Peyer's patch (tissue), 4 donors: ENCODE results near the gene SLC22A23. TPM values are rescaled to one million over a fixed set of nuclear protein-coding genes. Genes with fewer than 3 reads are reported as not detected.

Experiments used
- DNase-seq, 3 donors: peaks; one replicate each; pipeline ENCODE4 v3.0.0-alpha.2; 2017 to 2019
- H3K27ac ChIP-seq, 4 donors: fragments of 200-600 bp; sonication (generic); one replicate each; pipeline ENCODE4 v1.5.1; 2016 to 2019
- H3K27me3 ChIP-seq, 2 donors: fragments of 200-600 bp; sonication (generic); one replicate each; pipeline ENCODE4 v1.5.1; 2019
- H3K36me3 ChIP-seq, 3 donors: fragments of 200-600 bp; sonication (generic); one replicate each; pipeline ENCODE4 v1.5.1; 2016 to 2019
- H3K4me1 ChIP-seq, 4 donors: fragments of 200-600 bp; sonication (generic); one replicate each; pipeline ENCODE4 v1.5.1; 2016 to 2019
- H3K4me3 ChIP-seq, 4 donors: fragments of 200-600 bp; sonication (generic); 1 replicate in 3 of 4; 2 replicates in 1 of 4; pipeline ENCODE4 v1.5.1; 2016 to 2019; ENCODE audit warnings: mild to moderate bottlenecking in 1 of 4
- H3K9me3 ChIP-seq, 4 donors: fragments of 200-600 bp; sonication (generic); one replicate each; pipeline ENCODE4 v1.5.1; 2016 to 2019; ENCODE audit warnings: mild to moderate bottlenecking in 1 of 4
- POLR2A ChIP-seq, 2 donors: fragments of 450-650 bp; IDR thresholded peaks; one replicate each; pipeline ENCODE4 v1.5.1; 2017; ENCODE audit warnings: antibody characterized with exemption in 2 of 2, mild to moderate bottlenecking in 2 of 2, moderate library complexity in 2 of 2
- total RNA-seq, 4 donors: library from RNA; depleted of rRNA; stranded (reverse); fragments of >200 nt; gene quantifications; one replicate each; pipeline ENCODE4 v1.1.0, GENCODE V29; 2016
- TF ChIP-seq, protein P1 (sequence below), 6 experiments: fragments of 450-650 bp in 4 of 6; fragments of 200-600 bp in 2 of 6; sonication (generic) in 1 of 6; IDR thresholded peaks; one replicate each; pipeline ENCODE4 v1.5.1; 2017 to 2019; ENCODE audit warnings: antibody characterized with exemption in 6 of 6, mild to moderate bottlenecking in 3 of 6, moderate library complexity in 1 of 6

Gene SLC22A23
- total RNA-seq, 4 donors from 2014 or later = 22.3 to 145 (median 91.6) TPM

DNA sequence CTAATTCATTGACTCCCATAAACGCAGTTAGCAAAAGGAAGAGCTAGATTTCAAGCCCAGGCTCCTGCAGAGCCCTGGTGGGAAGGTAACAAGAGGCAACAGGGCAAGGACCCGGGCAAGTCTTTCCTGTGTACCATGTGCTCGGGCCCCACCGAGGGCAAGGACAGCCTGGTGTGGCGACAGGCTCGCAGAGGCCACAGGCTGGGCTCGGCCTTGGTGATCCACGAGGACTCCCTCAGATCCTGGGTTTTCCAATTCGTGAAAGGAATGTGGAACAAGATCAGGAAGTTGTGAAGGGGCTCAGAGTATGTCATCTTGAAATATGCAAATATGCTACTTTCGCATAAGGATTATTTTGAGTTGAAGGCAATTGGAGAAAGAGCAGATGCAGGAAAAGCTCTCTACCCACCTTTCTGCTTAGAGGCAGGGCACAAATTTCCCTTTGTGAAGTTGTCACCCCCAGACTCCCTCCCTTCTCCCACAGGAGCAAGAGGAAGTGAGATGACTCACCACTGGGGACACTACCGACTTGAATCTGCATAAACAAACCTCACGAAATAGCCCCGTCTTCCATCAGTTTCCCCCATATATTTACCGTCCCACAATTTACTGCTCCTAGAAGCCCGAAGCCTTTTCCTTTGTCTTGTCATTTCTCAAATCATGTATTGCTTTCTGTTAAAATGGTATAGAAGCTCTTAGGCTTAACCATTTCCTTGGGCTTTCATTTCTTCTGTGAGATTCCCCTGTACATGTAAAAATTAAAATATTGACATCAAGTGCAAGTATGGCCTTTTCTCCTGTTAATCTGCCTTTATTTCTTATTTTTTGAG is 119.1 kb downstream of the SLC22A23 start:
- no peak overlapping the region for H3K27ac ChIP-seq
- no peak overlapping the region for H3K4me3 ChIP-seq
- no peaks in the 10 kb centered on the region for H3K36me3 ChIP-seq
- no peak for DNase-seq
- H3K9me3 ChIP-seq = no peaks in the 10 kb centered on the region
- H3K4me1 ChIP-seq = peaks cover 0 to 21% (median 0%) of the 10 kb centered on the region in 4 donors
- H3K27me3 ChIP-seq = no peaks in the 10 kb centered on the region
- no peak for TF ChIP-seq POLR2A (IDR thresholded peaks at IDR 0.05)
- TF ChIP-seq, protein P1, sequence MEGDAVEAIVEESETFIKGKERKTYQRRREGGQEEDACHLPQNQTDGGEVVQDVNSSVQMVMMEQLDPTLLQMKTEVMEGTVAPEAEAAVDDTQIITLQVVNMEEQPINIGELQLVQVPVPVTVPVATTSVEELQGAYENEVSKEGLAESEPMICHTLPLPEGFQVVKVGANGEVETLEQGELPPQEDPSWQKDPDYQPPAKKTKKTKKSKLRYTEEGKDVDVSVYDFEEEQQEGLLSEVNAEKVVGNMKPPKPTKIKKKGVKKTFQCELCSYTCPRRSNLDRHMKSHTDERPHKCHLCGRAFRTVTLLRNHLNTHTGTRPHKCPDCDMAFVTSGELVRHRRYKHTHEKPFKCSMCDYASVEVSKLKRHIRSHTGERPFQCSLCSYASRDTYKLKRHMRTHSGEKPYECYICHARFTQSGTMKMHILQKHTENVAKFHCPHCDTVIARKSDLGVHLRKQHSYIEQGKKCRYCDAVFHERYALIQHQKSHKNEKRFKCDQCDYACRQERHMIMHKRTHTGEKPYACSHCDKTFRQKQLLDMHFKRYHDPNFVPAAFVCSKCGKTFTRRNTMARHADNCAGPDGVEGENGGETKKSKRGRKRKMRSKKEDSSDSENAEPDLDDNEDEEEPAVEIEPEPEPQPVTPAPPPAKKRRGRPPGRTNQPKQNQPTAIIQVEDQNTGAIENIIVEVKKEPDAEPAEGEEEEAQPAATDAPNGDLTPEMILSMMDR (IDR thresholded peaks at IDR 0.05) = peak in 2 of 6 experiments; percentile 11 to 12

DNA sequence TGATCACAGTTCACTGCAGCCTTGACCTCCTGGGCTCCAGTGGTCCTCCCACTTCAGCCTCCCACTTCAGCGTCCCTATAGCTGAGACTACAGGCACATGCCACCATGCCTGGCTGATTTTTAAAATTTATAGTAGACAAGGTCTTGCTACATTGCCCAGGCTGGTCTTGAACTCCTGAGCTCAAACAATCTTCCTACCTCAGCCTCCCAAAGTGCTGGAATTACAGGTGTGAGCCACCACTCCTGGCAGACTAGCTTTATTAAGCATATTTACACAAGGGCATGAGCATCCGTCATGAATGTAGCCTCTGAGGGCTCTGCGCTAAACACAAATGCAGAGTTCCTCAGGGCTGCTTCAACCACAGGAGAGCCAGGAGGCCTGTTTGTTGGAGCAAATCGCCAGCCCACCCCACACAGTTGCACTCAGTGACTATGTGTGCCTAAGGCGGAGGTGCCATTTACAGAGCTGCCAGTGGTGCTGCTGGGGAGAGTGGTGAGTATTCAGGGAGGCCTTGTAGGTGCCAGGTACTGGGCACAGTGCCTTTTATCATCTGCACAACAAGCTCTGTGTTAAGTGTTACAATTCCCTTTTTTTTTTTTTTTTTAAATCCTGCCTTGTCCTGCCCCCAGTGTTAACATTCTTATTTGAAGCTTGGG is 119.9 kb downstream of the SLC22A23 start:
- H3K4me1 ChIP-seq = peaks cover 0 to 21% (median 0%) of the 10 kb centered on the region in 4 donors
- H3K36me3 ChIP-seq = no peaks in the 10 kb centered on the region
- TF ChIP-seq, protein P1 (IDR thresholded peaks at IDR 0.05) = no peak
- TF ChIP-seq POLR2A (IDR thresholded peaks at IDR 0.05) = no peak
- DNase-seq = no peak
- H3K9me3 ChIP-seq = no peaks in the 10 kb centered on the region
- no peaks in the 10 kb centered on the region for H3K27me3 ChIP-seq
- no peak overlapping the region for H3K4me3 ChIP-seq
- no peak overlapping the region for H3K27ac ChIP-seq

- H3K27me3 ChIP-seq = no peaks in the 10 kb centered on the region
- H3K4me3 ChIP-seq = no peak overlapping the region
- TF ChIP-seq, protein P1 (IDR thresholded peaks at IDR 0.05) = no peak
- TF ChIP-seq POLR2A (IDR thresholded peaks at IDR 0.05) = no peak
- no peaks in the 10 kb centered on the region for H3K9me3 ChIP-seq
- no peak for DNase-seq
- no peak overlapping the region for H3K27ac ChIP-seq
- H3K4me1 ChIP-seq = peaks cover 0 to 21% (median 0%) of the 10 kb centered on the region in 4 donors
- H3K36me3 ChIP-seq = no peaks in the 10 kb centered on the region
Measured at GRCh38 chr6:3336066-3336786, 120.6 kb downstream of the SLC22A23 start.

DNA sequence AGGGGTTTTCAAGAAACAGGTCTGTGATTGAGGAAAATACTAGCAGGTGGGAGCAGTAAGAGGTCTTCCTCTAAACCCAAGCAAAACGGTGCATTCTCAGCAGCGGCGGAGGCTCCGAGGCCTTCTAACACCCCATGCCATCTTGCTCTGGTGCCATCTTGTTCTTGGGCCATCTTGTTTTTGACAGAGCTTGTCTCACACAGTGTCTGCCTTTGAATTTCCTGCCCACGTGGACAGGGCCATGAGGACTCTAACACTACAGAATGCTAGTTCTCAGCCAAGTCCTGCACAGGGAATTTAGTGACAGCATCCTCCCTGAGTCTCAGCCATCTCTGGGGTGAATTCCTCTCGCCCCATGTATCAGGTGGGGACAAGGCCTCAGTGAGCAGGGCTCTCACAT is 121.7 kb downstream of the SLC22A23 start:
- DNase-seq = no peak
- Histone ChIP-seq H3K27me3 (no peaks in the 10 kb centered on the region), H3K27ac (no peak overlapping the region), H3K9me3 (no peaks in the 10 kb centered on the region), H3K36me3 (no peaks in the 10 kb centered on the region), H3K4me1 (peaks cover 0 to 21% (median 0%) of the 10 kb centered on the region in 4 donors), H3K4me3 (no peak overlapping the region)
- TF ChIP-seq, protein P1 (IDR thresholded peaks at IDR 0.05) = no peak
- TF ChIP-seq POLR2A (IDR thresholded peaks at IDR 0.05) = no peak

DNA sequence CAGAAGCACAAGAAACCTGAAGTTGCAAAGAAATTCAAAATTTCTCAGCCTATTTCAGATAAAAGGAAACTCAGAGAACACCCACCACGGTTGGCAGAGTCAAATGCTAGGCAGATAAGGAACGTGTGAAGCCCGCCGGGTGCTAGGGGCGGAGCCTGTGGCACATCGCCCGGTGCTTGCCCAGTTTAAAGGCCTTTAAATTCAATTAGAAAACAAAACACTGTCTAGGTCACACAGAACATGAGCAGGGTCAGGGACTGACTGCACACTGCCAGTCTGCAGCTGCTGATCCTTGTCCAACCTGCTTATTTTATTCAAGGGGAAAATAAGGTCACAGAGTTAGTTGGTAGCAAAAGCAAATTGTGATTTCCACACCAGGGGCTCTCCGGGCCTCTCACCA is 122.3 kb downstream of the SLC22A23 start:
- peaks cover 0 to 21% (median 0%) of the 10 kb centered on the region in 4 donors for H3K4me1 ChIP-seq
- no peak overlapping the region for H3K4me3 ChIP-seq
- TF ChIP-seq, protein P1 (IDR thresholded peaks at IDR 0.05) = no peak
- no peak for TF ChIP-seq POLR2A (IDR thresholded peaks at IDR 0.05)
- H3K36me3 ChIP-seq = no peaks in the 10 kb centered on the region
- DNase-seq = no peak
- H3K27me3 ChIP-seq = no peaks in the 10 kb centered on the region
- no peaks in the 10 kb centered on the region for H3K9me3 ChIP-seq
- H3K27ac ChIP-seq = no peak overlapping the region
